ENCODE measurements around the gene CAMK2A. TPM values are rescaled to one million over a fixed set of nuclear protein-coding genes. Genes with fewer than 3 reads are reported as not detected.

The CAMK2A gene
- total RNA-seq, 1 donor from 2014 or later: not detected

DNA sequence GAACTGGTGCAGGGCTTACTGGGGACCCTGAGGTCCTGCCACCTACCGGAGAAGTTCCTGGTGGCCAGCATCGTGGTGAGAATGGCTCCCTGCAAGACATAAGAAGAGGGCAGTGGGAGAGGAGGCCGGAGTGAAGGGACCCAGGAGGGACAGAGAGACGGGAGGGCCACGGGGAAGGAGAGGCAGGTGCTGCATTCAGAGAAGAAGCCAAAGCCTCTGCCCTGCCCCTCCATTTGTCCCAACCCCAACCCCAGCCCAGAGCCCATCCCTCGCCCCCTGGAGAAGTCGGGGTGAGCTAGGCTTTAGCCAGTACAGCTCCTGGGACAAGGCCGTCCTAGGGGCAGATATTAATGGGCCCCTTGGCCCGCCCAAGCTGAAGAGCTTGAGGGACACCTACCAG lies 41.8 kb downstream of the CAMK2A start:
- no peaks in the 10 kb centered on the region for H3K36me3 Mint-ChIP-seq (ENCODE audit: insufficient read depth)
- H3K4me3 Mint-ChIP-seq (ENCODE audit: low read depth): no peak overlapping the region
- no peak for DNase-seq (ENCODE audit: low spot score, unreplicated experiment)
- no peaks in the 10 kb centered on the region for H3K4me1 Mint-ChIP-seq (ENCODE audit: low read depth)
- no peaks in the 10 kb centered on the region for H3K9me3 Mint-ChIP-seq (ENCODE audit: low read depth)
- TF ChIP-seq CTCF (IDR thresholded peaks at IDR 0.05; ENCODE audit: unreplicated experiment): no peak
- H3K27me3 Mint-ChIP-seq: peaks cover 9% of the 10 kb centered on the region
- no peak overlapping the region for H3K27ac Mint-ChIP-seq

DNA sequence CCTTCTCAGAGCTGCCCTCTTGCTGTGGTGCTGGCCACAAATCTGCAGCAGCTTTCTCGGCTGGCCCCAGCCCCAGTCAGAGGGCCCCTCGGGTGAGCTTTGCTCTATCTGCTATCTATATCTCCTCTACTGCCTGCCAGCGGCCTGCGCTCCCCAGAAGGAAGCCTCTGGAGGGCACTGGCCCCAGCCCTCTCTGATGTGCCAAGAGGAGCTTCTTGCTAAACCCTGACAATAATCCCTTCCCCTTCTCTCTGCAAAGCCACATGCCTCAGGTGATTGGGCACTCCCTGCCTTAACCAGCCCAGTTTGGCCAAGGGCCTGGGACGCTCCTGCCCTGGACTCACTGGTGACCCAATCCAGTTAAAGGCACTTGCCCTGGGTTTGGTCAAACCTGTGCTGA lies 42.7 kb downstream of the CAMK2A start:
- Mint-ChIP-seq H3K36me3 (ENCODE audit: insufficient read depth) (no peaks in the 10 kb centered on the region), H3K9me3 (ENCODE audit: low read depth) (no peaks in the 10 kb centered on the region), H3K27me3 (peaks cover 13% of the 10 kb centered on the region), H3K4me3 (ENCODE audit: low read depth) (no peak overlapping the region), H3K27ac (no peak overlapping the region), H3K4me1 (ENCODE audit: low read depth) (no peaks in the 10 kb centered on the region)
- DNase-seq (ENCODE audit: low spot score, unreplicated experiment): no peak
- no peak for TF ChIP-seq CTCF (IDR thresholded peaks at IDR 0.05; ENCODE audit: unreplicated experiment)

DNA sequence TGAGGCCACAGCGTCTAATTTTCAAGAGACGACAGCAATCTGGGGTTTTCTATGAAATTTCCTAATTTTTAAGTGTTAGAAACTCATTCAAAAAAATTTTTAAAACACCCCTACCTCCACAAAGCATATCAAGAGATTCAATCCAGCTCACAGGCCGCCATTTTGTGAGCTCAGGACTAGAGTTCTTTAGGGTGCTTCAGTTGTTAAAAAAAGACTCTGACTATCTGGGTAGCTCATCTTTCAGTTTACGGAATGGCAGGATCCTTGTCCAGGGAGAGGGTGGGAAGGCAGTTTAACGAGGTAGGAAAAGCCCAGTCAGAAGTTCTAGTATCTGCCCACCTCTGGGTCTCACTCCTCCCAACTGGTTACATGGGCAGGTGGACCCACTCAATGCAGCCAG lies 43.1 kb downstream of the CAMK2A start:
- Mint-ChIP-seq H3K4me1 (ENCODE audit: low read depth) (no peaks in the 10 kb centered on the region), H3K27ac (no peak overlapping the region), H3K27me3 (peaks cover 16% of the 10 kb centered on the region), H3K36me3 (ENCODE audit: insufficient read depth) (no peaks in the 10 kb centered on the region), H3K4me3 (ENCODE audit: low read depth) (no peak overlapping the region), H3K9me3 (ENCODE audit: low read depth) (no peaks in the 10 kb centered on the region)
- TF ChIP-seq CTCF (IDR thresholded peaks at IDR 0.05; ENCODE audit: unreplicated experiment): no peak
- DNase-seq (ENCODE audit: low spot score, unreplicated experiment): no peak

DNA sequence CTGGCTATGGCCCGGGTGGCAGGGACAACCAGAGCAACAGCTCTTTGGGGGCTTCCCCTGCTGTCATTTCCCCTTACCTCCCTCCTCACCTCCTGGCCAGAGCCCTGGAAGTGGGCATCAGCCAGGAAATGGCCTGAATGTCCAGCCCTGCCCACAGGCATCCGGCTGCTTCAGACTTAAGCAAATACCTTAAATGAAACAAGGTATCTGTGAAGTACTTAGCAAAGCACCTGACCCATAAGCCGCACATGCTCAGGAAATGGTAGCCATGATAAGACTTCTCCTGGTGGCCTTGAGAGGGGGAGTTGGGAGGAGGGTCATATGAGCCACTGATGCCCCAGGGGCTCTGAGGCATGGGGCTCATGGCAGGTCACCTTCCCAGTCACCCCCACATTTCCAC lies 43.8 kb downstream of the CAMK2A start:
- no peak overlapping the region for H3K27ac Mint-ChIP-seq
- TF ChIP-seq CTCF (IDR thresholded peaks at IDR 0.05; ENCODE audit: unreplicated experiment): no peak
- no peak for DNase-seq (ENCODE audit: low spot score, unreplicated experiment)
- H3K4me1 Mint-ChIP-seq (ENCODE audit: low read depth): no peaks in the 10 kb centered on the region
- H3K36me3 Mint-ChIP-seq (ENCODE audit: insufficient read depth): no peaks in the 10 kb centered on the region
- H3K4me3 Mint-ChIP-seq (ENCODE audit: low read depth): no peak overlapping the region
- no peaks in the 10 kb centered on the region for H3K9me3 Mint-ChIP-seq (ENCODE audit: low read depth)
- H3K27me3 Mint-ChIP-seq: peaks cover 16% of the 10 kb centered on the region

DNA sequence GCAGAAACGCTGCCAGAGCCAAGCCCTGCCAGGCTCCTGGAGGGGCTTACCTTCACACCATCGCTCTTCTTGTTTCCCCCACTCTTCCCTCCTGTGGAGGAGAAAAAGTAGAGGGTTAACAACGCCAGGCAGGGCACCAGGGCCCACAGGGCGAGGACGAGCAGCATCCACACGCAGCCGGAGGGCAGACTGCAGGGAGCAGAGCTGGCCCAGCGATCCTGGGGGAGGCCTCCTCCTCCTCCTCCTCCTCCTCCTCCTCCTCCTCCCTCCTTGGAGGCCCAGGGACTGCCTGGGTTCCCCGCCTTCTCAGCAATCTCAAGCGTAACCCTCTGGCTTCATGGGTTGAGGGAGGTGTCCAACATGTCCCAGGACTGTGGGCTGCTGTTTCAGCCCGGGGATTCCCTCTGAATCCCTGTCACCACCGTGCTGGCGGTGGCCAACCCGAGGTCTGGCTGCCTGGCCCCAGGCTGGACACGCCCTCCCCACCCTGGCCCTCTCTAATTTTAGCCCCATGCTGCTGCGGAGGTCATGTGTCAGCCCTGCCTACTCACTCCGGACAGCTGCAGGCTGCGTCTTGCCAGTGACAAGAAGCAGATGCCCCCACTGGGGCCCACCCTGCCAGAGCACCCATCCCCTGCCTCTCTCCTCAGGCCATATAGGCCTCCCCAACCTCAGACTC lies 44.3 kb downstream of the CAMK2A start:
- no peak for TF ChIP-seq CTCF (IDR thresholded peaks at IDR 0.05; ENCODE audit: unreplicated experiment)
- Mint-ChIP-seq H3K27ac (no peak overlapping the region), H3K36me3 (ENCODE audit: insufficient read depth) (no peaks in the 10 kb centered on the region), H3K4me1 (ENCODE audit: low read depth) (no peaks in the 10 kb centered on the region), H3K27me3 (peaks cover 16% of the 10 kb centered on the region), H3K9me3 (ENCODE audit: low read depth) (no peaks in the 10 kb centered on the region), H3K4me3 (ENCODE audit: low read depth) (no peak overlapping the region)
- DNase-seq (ENCODE audit: low spot score, unreplicated experiment): no peak

Measured in progenitor cell of endocrine pancreas (in vitro differentiated cells).